DLD1 (cell line): ENCODE measurements around the gene SIRT2.
"Not testable (repeated sequence)": the region's sequence is repeated elsewhere in the genome, so short reads cannot be mapped to it uniquely, and the experiment has no call there.

Source experiments
- in situ Hi-C: cut with HindIII; loops from 2 replicates; pipeline ENCODE4 v1.10.0; 2017; ENCODE audit warnings: low sequenced_read_pairs

SIRT2 gene

DNA sequence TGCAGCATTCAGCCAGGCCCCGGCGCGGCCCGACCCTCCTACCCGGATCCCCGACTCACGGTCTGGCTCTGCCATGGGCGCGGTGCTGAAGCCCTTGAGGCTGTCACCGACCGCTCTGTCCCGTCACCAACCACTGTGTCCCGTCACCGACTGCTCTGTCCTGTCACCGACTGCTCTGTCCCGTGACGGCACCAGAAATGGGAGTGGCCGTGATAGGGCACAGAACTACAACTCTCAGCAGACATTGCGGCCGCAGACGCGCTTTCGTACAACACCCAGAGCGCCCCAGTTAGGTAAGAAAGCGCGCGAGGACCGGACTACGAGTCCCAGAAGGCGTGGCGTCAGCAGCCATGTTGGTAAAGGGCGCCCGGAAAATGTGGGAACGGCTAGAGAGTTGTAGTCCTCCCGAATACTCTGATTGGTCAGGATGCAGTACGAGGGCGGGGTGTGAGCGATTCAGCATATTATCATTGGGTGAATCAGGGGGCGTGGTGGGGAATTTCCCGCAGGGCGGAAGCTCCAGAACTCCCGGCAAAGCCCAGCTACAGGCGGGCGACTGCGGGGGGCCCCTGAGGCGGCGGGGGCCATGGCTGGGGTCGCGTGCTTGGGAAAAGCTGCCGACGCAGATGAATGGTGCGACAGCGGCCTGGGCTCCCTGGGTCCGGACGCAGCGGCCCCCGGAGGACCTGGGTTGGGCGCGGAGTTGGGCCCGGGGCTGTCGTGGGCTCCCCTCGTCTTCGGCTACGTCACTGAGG lies at the start of gene SIRT2, which contains the start of gene NFKBIB:
SIRT2 (minus strand) TSS at position 172 of the 755 bp plus-strand sequence; CDS start at position 75, 97 bp downstream.
NFKBIB (plus strand) TSS at position 523 of the 755 bp plus-strand sequence; CDS start at position 587, 64 bp downstream.
- in situ Hi-C loops: no loop called here

DNA sequence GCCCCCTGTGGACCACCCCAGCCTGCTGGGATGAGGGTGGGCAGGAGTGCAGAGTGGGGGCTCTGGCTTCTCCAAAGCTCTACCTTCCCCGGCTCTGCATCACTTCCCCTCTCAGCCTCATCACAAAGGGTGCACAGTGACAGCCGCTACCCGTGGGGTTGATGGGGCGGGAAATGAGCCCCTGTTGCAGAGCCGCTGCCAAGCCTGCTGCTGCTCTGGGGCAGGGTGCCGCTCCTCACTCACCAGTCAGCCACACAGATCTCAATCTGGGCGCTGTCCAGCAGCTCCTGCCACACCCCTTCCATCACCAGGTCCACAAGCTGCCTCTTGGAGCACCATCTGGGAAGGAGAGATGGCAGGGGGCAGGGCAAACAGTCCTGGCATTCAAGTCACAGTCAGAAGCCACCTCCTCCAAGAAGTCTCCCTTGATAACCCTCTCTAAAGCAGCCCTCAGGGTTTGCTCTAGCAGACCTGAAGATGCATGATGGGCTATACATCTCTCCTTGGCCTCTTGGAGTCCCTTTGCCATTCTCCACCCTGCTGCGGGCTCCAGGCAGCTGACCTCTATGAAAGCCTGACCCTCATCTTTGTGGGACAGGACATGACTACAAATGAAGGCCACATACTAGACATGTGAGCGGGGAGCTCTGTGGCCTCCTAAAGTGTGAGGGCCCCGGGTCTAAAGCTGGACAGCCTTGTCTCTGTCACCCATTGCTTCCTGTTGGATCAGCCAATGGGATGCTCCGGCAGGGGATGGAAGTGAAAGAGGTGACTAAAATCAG lies 47.0 kb upstream of the SIRT2 start:
- in situ Hi-C loops: no loop called here

DNA sequence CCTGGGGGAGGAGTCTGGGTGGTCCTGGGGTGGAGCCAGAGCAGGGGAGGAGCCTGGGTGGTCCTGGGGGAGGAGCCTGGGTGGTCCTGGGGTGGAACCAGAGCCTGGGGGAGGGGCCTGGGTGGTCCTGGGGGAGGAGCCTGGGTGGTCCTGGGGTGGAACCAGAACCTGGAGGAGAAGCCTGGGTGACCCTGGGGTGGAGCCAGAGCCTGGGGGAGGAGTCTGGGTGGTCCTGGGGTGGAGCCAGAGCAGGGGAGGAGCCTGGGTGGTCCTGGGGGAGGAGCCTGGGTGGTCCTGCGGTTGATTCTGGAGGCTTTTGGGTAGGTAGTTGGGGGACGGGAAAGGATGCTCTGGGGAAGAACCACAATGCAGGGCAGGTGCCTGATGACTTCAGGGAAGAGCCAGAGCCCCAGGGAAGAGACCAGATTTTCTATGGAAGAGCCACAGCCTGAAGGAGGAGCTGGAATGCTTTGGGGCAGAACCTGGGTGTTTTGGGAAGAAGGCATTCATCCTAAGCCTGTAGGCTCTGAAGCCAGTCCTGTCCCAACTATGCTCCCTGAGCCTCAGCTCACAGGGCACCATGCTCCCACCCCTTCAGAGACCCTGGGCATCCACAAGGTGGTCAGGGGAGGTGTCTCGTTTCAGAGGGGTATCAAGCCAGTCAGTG lies 46.3 kb upstream of the SIRT2 start:
- in situ Hi-C loops: no loop called here

DNA sequence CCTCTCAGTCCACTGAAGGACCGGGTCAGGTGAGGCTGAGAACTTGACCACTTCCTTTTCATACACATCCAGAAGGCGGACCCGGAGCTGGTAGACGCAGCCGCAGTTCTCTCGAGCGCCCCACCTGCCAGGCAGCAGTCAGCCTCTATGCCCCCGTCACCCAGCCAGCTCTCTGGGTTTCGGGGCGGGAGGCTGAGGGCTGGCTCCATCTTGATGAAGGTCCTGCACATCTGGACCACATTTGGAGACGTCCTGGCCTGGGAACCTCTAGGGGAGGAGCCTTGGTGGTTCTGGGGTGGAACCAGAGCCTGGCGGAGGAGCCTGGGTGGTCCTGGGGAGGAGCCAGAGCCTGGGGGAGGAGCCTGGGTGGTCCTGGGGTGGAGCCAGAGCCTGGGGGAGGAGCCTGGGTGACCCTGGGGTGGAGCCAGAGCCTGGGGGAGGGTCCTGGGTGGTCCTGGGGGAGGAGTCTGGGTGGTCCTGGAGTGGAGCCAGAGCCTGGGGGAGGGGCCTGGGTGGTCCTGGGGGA lies 45.6 kb upstream of the SIRT2 start:
- in situ Hi-C loops: no loop called here

DNA sequence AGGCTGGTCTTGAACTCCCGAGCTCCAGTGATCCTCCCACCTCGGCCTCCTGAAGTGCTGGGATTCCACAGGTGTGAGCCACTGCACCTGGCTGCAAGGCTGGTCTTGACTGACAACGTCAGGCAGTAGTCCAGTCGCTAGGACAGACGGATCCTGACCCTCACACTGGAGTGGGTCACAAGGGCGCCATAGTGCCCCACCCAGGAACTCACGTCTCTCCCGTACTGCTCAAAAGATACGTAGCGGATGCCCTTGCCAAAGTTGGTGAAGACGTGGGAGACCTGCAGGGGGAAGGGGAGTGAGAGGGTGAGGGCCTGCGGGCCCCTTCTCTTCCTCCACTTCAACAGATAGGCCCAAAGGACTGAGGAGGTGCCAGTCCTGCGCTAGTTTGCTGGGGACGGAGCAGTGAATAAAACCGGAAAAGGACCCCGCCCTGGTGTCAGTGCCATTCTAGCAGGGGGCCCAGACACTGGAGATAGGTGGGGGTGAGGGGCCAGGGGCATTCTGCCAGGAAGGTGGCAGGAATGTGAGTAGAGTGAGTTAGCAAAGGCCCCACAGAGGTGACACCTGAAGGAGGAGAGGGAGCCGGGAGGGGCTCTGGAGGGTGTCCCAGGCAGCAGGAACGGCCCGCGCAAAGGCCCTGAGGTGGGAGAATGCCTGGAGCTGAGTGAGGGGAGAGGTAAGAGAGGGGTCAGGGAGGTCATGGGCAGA lies 43.2 kb upstream of the SIRT2 start:
- in situ Hi-C loops: no loop called here

DNA sequence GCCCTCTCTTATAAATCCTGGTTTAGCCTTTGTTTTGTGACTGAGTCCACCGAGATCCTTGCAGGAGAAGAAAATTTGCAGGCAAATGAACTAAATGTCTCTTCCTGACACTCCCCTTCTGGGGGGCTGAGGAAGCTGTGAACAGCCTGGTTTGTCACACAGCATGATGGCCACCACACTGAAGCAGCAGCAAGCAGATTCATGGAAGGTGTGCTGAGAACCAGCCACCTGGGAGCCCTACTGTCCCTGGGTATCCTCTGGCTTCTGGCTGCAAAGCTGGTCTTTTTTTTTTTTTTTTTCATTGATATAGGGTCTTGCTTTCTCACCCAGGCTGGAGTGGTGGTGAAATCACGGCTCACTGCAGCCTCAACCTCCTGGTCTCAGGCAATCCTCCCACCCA lies 42.6 kb upstream of the SIRT2 start:
- in situ Hi-C loops: no loop called here

DNA sequence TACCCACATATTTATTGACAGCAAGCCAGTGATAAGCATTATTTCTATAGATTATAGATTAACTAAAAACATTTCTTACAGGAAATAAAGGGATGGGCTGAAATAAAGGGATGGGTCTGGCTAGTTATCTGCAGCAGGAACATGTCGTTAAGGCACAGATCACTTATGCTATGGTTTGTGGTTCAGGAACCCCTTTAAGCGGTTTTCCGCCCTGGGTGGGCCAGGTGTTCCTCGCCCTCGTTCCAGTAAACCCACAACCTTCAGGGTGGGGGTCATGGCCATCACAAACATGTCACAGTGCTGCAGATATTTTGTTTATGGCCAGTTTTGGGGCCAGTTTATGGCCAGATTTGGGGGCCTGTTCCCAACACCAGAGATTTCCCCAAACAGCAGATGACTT lies 42.0 kb upstream of the SIRT2 start:
- in situ Hi-C loops: not testable (repeated sequence)

DNA sequence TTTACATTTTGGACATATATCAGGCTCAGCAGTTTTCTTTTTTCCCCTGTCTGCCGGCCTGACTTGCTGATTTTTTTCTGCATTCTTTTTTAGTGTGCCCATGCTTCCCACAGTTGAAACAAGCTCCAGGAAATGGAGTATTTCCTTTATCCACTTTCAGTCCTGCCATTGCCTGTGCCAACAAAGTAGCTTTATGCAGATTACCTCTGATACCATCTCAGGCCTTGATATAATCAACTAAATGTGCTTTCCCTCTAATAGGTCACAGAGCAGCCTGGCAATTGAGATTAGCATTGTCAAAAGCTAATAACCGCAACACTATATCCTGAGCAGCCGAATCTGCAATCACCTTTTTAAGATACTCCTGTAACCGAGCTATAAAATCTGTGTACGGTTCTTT lies 40.5 kb upstream of the SIRT2 start:
- in situ Hi-C loops: no loop called here

DNA sequence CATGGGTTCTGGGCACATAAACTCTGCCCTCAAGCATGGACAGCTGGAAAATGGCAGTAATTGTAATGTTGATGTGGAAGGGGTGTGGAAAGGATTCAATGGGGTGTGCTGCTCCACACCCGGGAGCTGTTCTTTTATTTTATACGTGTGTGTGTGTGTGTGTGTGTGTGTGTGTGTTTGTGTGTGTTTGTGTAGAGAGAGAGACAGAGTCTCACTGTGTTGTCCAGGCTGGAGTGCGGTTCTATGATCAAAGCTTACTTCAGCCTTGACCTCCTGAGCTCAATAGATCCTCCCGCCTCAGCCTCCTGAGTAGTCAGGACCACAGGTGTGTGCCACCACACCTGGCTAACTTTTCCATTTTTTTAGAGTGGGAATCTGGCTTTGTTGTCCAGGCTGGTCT lies 34.1 kb upstream of the SIRT2 start:
- in situ Hi-C loops: no loop called here

DNA sequence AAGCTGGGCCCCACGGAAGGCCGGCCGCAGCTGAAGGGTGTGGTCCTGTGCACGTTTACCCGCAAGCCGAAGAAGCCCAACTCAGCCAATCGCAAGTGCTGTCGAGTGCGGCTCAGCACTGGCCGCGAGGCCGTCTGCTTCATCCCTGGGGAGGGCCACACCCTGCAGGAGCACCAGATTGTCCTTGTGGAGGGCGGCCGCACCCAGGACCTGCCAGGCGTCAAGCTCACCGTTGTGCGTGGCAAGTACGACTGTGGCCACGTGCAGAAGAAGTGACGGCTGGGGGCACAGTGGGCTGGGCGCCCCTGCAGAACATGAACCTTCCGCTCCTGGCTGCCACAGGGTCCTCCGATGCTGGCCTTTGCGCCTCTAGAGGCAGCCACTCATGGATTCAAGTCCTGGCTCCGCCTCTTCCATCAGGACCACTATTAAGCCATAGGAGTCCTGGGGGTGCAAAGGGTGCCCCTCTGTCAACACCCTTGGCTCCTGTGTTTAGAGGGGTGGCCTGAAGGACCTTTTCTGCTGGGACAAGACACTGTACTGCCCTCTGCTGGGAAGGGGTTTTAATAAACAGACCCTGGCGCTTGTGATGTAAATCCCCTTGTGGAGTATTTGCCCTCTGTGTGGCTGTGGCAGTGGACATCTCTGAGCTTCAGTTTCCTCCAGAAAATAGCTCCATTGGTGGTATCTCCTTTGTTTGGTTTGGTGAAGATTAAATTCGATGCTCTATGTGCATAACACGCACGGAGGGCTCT lies 33.2 kb upstream of the SIRT2 start:
- in situ Hi-C loops: no loop called here

DNA sequence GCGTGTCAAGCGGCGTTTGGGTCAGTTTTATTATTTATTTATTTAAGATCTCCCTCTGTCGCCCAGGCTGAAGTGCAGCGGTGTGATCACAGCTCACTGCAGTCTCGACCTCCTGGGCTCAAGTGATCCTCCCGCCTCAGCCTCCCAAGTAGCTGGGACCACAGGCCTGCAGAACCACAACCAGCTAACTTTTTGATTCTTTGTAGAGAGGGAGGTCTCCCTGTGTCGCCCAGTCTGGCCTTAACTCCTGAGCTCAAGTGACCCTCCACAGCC lies 32.0 kb upstream of the SIRT2 start:
- in situ Hi-C loops: no loop called here

DNA sequence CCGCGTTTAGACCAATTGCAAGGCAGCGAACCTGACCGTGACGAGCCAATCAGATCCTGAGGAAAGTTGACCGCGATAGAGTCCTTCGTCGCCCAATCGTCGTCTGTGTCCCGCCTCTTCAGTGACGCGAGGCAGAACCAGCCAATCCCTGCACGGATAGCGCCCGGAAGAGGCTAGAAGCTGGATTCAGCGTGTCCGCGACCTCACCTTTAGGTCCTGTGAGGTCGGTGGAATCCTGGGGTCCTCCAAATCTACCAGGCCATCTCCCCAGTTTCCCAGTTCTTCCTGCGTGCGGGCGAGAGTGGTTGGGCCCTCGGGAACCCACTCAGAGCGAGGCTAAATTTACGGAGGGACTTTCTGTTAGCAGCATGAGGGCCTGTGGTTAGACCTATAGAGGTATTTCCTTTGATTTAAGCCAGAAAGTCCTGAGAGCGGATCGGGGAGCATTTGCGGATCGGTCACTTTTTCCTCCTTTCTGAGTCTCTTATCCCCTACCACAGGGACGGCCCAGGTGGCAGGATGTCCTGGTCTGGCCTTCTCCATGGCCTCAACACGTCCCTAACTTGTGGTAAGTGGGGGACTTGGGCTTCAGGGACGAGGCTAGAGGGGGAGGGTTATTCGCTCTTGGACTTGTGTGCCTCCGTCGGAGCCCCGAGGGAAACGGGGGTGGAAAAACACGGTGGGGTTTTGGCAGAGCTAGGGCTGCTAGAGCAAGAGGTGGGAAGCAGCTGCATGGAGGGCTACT lies 31.5 kb upstream of the SIRT2 start, which contains the start of gene MRPS12:
MRPS12 (plus strand) TSS at position 169 of the 745 bp plus-strand sequence; CDS start at position 520, 351 bp downstream.
- in situ Hi-C loops: no loop called here

DNA sequence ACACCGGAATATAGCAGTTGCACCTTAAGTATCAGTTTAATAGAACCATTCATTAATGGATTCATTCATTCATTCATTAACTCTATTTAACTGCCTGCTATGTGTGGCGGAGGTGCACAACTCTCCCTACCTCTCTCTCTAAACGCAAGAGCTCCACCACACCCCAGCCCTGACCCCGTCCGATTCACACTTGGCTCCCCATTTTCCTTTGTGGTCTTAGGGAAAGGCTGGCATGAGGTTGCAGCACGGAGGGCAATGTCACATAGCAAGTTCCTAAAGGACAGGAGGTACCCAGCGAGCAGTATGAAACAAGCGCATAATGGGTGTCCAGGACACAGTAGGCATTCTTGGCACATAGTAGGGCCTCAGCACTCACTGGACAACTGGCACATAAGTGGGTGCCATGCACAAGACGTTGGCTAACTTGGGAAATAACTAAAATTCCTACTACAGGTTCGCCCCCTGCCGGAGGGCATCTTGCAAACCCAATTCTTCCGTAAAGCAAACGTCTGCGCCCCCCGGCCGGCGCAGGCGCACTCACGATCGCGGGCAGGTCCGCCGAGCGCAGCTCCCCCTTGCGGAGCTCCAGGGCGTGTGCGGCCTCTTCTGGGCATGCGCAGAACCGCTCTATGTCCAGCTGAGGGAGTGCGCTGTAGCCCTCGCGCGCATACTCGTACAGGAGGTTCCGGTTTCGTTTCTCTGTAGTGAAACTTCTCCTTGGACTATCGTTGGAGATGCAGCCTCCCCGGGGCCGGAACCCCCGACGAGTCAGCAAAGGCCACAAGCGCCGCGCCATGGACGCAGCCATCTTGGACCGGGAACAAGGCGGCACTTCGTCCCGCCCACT lies 30.7 kb upstream of the SIRT2 start, which contains the start of gene SARS2:
SARS2 (minus strand) TSS at position 835 of the 847 bp plus-strand sequence; CDS start at position 808, 27 bp downstream.
- in situ Hi-C loops: no loop called here

DNA sequence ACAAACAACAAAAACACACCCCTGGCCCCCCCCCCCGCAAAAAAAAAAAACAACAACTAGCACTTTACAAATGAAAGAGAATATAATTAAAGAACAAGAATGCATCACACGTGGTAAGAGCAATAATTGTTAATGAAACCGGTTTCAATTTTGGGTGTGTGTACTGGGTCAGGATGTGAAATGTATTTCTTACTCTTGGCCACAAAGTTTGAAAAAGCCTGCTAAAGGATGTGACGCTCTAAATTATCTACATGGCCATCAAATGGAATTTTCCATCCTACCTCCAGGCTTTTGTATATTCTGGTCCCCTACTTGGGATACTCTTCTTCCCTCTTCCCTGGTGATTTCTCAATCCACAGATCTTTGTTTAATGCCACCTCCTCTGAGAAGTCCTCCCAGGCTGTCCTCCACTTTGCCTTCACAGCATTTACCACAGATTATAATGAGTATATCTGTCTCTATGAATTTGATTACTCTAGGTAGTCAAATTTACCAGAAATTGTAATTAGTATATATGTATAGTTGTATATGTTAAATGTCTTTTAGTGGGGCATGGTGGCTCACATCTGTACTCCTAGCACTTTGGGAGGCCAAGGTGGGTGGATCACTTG lies 29.1 kb upstream of the SIRT2 start:
- in situ Hi-C loops: no loop called here

DNA sequence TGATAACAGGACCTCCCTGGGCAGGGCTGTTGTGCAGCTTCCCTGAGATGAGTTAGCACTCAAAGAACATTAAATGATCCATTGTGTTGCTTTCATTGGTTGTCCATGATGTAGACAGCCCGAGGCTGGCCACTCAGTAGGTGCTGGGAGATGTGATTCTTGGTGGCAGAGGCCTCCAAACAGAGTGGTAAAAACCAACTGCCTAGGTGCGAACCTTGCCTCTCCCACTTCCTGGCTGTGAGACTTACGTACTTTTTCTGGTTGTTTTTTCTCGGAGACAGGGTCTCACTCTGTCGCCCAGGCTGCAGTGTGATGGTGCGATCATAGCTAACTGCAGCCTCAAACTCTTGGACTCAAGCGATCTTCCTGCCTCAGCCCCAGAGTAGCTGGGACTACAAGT lies 25.0 kb upstream of the SIRT2 start:
- in situ Hi-C loops: no loop called here

DNA sequence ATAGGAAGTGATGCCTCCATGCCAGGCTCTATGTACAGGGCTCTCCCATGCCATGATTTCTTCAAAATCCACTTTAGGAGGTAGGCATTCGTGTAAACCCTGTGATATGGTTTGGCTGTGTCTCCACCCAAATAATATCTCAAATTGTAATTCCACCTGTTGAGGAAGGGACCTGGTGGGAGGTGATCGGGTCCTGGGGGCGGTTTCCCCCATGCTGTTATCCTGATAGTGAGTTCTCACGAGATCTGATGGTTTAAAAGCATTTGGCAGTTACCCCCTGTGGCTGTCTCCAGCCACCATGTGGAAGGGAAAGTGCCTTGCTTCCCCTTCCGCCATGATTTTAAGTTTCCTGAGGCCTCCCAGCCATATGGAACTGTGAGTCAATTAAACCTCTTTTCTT lies 23.1 kb upstream of the SIRT2 start:
- in situ Hi-C loops: no loop called here

DNA sequence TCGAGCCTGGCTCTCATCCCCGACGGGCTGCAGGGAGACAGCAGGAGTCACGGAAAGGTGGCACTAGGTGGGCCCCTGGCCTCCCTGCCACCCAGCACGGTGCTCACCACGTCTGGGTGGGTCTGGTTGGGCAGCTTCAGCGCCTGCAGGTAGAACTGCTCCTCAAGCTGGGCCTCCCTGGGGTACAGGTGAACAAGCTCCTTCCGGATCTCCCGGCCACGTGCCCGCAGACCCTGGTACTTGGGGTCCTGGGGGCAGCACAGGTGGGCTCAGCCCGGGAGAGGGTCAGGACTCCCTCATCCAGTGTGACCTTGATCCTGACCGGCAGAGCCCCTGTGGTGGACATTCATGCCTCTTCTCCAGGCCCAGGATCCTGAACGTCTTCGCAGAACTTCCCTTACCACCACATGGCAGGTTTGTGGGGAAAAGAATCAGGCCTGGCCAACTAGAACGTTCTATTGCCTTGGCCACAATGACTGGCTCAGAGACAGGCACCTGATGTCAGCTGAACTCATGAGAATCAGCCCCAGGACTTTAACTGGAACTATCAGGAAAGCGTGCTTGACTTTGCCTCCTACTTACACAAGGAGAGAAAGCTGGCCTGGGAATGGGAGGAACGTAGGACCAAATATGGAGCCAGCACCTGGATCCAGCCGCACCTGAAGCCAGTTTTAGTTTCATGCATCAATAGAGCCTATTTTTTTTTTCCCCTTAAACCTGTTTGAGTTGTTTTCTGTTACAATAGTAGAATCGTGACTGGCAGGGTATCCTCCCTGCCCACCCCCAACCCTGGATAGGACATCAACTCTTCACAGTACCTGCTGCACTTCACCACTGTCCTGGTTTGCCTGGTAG lies 22.2 kb upstream of the SIRT2 start:
- in situ Hi-C loops: no loop called here
